Kidney glomerular epithelial cell (primary cell): ENCODE measurements around the gene SCYL1.

Source experiments
- DNase-seq: peaks from one replicate; lab custom pipeline; 2025; lab: John Stamatoyannopoulos, UW

Gene SCYL1

DNA sequence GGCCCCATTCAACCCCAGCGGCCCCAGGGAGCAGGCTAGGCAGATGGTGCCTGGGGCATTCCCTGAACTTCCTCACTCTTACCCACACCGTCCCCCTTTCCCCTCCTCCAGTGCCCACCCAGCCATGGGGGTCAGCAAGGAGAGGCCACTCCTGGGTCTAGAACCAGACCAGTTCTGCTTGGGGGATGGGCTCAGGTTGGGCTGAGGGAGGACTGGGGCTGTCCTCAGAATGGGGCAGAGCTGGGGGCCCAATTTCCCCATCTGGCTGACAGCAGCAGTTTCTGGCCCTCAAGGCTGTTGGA, 12.4 kb downstream of the SCYL1 start:
- DNase-seq: no peak

DNA sequence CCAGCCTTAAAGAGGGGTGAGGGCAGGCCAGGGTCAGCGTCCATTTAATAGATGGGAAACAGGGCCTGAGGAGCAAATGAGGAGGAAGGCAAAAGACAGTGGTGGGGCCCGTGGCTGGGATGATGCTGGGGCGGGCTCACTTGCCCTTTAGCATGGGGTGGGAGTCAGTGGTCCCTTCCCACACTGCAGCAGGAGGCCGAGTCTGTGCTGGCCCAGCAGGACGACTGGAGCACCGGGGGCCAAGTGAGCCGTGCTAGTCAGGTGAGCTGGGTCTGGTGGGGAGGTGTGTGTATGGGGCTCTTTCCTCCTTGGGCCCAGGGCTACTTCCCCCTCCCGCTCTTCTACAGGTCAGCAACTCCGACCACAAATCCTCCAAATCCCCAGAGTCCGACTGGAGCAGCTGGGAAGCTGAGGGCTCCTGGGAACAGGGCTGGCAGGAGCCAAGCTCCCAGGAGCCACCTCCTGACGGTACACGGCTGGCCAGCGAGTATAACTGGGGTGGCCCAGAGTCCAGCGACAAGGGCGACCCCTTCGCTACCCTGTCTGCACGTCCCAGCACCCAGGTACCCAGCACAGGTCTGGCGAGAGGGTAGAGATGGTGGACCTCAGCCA, 12.8 kb downstream of the SCYL1 start:
- no peak for DNase-seq

DNA sequence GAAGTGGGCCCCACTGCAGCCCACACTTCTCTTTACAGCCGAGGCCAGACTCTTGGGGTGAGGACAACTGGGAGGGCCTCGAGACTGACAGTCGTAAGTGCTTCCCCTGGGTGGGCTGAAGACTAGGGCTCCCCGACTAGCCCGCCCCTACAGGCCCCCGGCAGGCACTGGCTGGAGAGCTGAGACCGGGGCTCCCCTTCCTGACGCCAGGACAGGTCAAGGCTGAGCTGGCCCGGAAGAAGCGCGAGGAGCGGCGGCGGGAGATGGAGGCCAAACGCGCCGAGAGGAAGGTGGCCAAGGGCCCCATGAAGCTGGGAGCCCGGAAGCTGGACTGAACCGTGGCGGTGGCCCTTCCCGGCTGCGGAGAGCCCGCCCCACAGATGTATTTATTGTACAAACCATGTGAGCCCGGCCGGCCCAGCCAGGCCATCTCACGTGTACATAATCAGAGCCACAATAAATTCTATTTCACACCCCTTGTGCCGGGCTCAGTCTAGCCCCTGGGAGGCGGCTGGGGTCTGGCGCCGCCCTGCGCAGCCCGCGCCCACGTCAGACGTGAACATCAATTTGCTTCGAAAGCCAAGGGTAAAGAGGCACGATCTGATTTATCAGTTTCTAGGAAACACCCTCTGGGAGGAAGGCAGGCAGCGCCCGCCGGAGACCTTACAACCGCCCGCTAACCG, 13.5 kb downstream of the SCYL1 start:
- no peak for DNase-seq

DNA sequence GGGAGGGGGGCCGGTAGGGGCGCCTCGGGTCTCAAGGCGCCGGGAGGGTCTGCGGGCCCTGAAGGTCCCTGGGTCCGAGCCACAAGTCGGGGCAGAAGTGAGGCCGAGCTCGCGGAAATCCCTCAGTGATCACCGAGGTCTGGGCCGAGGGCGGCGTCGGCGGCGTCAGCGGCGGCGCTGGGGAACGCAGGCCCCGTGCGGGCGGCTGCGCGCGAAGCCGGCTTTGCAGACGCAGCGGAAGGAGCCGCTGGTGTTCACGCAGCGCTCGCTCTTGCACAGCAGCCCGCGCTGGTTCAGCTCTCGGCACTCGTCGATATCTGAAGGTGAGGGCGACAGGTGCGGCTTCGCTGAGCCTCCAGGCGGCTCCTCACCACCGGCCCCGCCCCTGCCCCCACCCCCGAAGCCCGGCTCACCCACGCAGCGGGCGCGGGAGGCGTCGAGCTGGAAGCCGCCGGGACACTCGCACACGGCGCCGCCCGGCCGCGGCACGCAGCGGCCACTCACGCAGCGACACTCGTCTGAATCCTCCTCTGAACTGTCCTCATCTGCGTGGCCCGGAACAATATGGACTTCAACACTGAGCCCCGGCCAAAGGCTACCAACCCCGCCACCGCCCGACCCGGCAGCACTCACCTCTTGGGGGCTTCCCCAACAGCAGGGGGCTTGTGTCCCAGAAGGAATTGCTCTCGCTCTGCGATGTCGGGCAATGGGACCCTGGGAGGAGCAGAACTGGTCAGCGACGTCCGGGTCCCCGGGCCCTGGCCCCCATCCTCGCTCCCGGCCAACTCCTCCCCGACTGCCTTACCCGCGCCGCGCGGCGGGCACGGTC, 14.2 kb downstream of the SCYL1 start:
- no peak for DNase-seq

DNA sequence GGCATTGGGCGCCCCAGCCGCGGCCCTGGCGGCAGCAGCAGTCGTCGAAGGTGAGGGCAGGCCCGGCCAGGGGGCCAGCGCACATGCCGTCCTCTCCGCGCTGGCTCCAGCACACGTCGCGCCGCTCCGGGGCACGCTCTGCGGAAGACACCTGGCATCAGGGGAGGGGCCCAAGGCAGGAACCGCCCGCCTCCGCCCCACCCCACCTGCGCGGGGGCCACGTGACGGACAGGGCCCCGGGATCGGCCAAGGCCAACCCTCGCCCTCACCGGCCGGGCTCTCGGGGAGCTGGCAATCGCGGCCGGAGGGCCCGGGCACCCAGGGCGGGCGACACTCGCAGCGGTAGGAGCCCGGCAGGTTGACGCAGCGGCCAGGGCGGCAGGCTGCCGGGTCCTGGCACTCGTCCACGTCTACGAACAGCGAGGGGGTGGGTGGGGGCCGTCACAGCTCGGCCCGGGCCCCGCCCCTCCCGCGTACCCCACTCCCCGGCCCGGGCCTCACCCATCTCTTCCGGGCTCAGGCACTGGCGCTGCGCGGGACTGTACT, 14.9 kb downstream of the SCYL1 start:
- no peak for DNase-seq

DNA sequence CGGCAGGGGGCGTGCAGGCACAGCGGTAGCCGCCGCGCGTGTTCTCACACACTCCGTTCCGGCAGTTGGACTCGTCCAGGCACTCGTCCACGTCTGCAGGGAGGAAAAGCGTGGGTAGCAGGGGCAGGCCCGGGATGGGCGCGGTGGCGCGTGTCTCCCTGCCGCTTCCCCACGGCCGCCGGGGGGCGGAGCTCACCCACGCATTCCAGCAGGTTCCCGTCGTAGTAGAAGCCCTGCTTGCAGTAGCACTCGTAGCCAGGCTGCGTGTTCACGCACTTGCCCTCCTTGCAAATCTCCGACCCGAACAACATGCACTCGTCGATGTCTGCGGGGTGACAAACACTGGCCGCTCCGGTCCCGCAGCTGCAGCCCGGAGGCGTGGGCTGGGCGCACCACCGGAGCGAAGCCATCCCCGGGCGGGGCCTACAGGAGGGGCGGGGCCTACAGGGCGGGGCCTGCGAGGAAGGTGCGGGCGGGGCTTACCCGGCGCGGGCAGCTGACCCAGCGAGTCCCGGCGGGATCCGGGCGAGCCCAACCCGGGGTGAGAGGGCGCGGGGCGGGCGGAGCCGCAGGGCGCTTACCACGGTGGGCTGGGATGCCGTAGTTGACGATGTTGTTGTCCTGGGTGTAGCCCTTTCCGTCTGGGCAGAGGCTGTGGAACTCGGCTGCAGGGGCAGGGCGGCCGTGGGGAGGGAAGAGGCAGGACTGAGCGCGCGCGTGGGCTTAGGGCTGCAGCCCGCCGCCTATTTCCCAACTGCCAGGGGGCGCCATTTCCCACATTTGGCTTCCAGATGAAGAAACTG, 15.6 kb downstream of the SCYL1 start:
- DNase-seq: no peak

DNA sequence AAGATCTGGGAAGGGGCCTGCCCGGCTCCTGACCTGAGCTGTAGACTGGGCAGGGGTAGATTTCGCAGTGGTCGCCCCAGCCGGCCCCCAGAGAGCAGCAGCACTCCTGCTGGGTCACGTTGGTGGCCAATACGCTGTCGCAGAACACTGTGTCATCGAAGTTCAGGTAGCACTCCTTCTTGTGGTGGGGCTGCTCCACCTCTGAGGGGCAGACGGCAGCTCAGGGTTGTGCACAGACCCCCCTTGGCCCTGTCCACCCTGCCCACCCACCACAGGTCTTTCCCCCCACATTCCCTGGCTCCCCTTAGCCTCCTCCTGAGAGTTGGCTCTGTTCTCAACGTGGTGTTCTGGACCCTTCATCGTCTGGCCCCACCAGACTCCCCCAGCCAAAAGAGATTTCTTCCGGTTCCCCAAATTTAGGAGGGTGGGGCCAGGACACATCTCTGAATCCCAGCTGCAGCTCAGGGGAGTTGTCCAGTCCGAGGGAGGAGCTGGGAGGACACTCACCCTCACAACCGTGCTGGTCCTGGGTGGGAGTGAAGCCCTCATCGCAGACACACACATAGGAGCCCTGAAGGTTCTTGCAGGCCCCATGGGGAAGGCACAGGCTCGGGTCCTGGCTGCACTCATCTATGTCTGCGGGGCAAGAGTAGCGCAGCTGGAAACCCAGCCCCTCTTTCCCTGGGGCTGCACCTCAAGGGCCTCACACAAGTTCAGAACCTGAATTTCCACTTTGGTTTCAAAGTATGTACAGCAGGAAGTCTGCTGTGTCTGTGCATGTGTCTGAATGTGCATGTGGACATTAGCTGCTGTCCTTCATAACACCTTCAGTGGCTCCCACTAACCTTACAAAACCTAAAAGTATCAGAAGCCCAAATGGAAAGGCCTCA, 16.5 kb downstream of the SCYL1 start:
- DNase-seq: no peak

DNA sequence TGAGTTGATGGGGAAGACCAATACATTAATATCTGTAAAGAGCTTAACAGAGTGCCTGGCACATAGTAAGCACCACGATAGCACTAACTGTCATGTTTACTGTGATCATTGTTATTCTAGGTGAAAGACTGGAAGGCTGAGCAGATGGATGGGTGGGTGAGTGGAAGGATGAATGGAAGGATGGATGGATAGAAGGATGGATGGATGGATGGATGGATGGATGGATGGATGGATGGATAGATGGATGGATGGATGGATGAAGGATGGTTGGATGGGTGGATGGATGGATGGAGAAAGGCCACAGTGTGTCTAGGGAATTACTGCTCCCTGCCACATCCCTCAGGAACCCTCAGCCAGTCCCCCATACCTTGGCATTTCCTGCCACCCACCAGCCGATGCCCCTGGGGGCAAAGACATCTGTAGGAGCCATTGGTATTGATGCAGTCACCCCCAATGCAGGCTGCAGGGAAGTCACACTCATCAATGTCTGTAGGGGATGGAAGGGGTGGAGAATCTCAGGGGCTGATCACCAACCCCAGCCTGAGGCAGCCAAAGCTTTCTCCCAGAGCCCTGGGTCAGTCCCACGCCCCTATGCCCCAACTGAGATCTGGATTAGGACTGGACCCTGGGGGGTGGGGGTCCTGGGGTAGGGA, 18.0 kb downstream of the SCYL1 start:
- no peak for DNase-seq

DNA sequence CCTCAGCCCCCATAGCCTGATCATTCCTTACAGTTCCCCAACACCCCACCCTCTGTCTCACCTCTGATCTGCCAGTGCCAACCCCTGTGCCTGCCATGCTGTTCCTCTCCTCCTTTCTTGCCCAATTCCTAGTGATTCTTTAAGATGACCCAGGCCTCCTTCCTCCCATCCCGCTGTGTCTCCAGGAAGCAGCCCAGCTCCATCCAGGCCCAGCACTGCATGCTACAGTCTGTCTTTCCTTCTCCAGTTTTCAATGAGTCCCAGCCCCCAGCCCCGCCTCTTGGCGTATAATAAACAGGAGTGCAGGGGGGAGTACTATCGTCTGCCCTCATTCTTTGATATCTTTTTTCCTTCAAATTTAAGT, 21.0 kb downstream of the SCYL1 start:
- no peak for DNase-seq

DNA sequence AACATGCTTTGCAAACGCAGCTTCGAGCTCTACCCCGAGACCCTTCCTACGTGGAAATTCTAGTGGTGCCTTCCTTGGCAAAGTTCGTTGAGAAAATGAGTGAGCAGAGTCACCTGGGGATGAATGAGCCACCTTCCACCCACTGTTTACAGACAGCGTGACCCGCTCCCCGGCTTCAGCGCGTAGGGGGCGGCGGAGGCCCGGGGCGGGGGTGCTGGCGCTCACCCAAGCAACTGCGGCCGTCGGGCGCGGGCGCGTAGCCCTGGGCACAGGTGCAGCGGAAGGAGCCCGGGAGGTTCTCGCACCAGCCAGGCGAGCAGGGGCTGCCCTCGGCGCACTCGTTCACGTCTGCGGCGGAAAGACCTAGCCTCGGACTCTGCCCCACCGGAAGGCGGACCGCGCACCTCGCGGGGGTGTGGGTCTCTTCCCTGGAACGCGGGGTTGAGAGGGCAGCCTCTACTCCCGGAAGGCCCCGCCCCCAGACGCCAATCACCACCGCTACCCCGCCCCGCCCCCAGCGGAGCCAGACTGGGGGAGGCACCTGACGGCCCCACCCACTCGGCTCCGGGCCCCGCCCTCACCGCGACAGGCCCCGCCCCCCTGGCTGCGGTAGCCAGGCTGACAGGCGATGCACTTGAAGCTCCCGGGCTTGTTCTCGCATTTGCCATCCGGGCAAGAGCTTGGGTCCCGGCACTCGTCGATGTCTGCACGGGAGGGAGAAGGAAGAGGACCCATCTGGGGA, 21.5 kb downstream of the SCYL1 start:
- DNase-seq: no peak

DNA sequence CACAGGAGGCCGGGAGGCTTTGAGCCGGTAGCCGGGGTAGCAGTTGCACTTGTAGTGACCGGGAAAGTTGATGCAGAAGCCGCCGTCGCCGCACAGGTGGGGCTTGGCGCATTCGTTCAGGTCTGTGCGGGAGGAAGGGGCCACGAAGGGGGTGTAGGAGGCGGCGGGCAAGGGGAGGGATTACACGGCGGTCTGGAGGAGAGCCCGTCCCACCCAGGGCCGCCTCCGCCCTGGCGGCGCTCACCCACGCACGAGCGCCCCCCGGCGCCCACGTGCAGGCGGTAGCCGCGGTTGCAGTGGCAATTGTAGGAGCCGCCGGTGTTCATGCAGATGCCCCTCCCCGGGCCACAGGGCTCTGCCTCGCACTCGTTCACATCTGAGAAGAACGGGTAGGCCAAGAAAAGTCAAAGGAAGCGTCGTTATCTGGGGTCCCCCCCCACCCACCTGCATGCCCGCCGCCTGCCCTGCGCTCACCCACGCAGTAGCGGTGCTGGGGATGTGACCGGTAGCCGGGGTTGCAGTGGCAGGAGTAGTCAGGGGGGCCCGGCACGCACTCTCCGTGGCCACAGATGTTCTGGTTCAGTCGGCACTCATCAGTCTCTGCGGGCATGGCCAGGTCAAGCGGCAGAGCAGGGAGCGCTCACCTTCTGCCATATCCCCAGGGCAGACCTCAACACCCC, 22.7 kb downstream of the SCYL1 start:
- no peak for DNase-seq

DNA sequence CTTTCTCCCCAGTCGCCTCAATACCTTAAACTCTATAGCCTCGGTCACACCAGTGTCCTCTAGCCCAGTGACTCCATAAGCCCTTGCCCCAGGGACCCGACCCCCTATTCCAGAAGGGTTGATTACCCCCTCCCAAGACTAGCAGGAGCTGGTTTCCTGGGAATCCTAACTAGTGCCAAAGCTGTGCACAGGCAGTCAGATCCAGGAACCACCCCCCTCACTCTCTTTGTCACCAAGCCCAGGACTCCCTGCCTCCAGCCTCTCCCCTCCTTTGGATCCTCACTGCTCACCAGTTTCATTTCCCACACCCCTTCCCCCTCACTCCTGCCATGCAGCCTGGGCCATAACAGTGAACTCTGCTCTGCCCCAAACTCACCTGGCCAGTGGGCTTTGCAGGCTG, 23.5 kb downstream of the SCYL1 start:
- DNase-seq: no peak

DNA sequence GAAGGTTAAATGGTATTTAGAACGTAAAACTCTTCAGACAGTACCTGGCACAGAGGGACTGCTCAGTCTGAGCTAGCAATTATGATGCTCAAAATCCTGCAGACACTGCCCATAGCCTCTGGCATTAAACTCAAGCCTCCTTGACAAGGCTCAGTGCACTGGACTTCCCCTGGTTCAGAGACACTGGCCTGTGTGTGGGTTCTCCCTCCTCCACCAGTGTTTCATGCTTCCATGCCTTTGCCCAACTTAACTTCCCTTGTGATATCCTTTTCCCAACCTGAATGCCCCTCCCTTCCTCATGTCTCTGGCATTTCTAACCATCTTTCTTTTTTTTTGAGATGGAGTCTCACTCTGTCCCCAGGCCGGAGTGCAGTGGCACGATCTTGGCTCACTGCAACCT, 24.2 kb downstream of the SCYL1 start:
- DNase-seq: no peak

DNA sequence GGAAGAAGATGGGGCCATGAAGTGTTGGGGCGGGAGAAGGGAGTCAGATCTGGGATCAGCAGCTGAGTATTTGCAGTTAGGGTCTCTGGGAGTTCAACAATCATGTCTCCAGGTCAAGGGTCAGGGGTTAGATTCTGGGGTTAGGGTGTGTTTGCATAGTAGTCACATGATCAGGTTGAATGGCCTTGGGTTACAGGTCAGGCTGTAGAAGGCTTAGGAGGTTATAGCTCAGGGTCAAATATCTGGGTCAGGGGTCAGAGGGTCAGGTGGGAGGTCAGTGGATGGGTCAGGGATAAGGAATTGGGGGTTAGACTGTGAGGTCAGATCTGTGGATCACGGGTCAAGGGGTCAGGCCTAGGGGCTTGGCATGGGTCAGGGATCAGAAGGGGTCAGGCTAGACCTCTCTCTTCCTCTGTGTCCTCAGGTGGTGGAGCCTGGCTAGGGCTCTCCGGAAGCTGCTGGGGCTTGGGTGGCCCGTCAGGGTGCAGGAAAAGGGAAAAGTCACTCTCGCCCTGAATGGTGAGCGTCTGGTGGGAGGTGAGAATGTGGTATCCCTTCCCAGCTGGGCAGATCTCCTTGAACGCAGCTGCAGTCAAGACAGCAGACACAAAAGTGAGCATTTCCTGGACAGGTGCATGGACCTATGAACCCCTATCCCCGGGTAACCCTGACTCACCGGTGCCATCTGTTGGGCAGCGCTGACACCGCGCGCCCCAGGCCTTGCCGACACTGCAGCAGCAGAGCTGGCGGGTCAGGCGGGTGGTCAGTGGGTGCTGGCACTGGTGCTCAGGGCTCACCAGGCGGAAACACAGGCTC, 26.9 kb downstream of the SCYL1 start:
- DNase-seq: no peak

DNA sequence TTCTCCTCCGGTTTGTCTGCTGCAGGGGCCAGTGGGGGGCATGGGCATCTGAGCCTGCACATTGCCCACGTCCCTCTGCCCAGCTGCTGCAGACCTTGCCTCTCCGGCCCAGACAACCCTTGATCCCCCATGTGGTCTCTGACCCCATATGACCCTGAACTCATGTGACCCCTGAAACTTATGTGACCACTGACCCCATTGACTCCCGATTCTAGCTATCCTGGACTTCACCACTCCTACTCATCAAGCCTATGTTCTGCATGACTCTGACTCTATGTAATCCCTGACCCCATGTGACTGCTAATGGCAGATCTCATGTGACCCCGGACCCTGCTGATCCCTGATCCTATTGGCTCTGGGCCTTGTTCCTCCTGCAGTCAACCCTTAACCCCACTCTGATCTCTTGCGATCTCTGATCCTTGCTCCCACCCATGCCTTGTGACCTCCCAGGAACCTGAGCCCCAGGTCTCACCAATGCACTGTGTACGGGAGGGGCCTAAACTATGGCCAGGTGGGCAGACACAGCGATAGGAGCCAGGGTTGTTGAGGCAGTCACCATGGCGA, 27.6 kb downstream of the SCYL1 start:
- DNase-seq: no peak

DNA sequence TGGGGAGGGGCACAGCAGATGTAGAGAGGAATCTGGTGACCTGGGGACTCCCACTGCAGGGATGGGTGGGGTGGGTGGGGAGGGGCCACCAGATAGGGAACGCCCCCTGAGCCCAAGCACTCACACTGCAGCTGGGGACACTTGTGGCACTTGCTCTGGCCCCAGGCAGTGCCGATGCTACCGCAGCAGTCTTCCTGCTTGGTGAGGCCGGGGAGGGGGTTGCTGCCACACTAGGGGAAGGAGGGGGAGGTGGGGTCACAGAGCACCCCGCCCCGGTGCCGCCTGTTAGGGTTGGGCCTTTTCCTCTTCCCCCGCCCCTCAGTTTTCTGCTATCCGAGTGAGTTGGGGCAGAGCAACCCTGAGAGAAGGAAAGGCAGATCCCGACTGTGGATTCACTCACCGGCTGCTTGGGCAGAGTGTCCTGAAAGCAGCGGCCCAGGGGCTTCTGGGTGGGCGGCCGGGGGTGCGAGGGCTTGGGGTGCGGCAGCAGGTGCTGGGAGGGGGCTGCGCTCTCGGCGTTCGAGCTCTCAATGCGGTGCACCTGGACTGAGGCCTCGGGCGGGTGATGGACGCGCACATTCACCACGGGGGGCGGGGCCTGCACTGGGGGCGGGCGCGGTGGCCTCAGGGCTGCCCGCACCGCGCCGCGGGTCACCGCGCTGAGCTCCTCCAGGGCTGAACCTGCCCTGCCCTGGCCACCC, 28.6 kb downstream of the SCYL1 start:
- no peak for DNase-seq

DNA sequence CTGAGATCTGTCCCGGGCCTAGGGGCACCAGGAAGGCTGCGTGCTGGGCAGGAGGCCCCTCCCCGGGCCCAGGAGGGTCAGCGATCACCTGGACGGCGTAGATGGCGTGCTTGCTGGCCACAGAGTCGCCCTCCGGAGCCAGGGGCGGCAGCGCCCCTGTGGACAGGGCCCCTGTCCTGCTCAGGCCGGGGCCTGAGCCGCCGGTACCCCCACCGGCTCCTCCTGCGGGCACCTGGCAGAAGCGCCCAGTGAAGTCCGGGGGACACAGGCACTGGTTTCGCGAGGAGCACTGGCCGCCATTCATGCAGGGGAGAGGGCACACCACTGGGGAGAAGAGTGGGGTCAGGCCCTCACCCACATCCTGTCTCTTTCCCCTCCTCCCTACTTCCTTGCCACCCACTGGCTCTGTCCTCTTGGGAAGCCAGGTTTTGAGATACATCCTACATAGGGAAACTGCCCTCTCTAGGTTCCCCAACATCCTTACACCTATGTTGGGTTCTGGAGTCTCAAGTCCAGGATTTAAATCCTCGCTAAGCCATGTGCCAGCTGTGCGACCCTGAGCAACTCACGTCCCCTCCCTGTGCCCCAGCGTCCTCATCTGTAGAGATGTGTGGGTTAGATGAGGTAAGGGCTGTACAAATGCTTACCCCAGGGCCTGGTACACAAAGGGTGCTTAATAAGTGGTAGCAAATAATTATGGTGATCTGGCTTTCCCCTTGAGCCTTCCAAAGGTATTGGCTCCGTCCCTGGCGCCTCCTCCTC, 29.4 kb downstream of the SCYL1 start:
- DNase-seq: no peak
